ENCODE measurements around the gene TSKU.
A peak's percentile ranks its signal among the peaks of the same experiment; 100 is the strongest.

The TSKU gene

GRCh38 chr11:76830639-76831327 lies 47.6 kb downstream of the TSKU start:
- DNase-seq, result no peak

- DNase-seq, result no peak
Observed at GRCh38 chr11:76831686-76832310, 48.6 kb downstream of the TSKU start.

- DNase-seq, result peak; percentile 16
Observed at GRCh38 chr11:76832361-76832760, 49.2 kb downstream of the TSKU start.

GRCh38 chr11:76834151-76834550 lies 51.0 kb downstream of the TSKU start:
- DNase-seq, result no peak

- DNase-seq, result no peak
Observed at GRCh38 chr11:76835036-76835435, 51.9 kb downstream of the TSKU start.

GRCh38 chr11:76835928-76836612 lies 52.9 kb downstream of the TSKU start:
- DNase-seq, result peak; percentile 38

GRCh38 chr11:76836613-76837291 lies 53.6 kb downstream of the TSKU start:
- no peak for DNase-seq

- DNase-seq, result no peak
Observed at GRCh38 chr11:76837696-76838677, 54.8 kb downstream of the TSKU start.

- peak; percentile 65 for DNase-seq
Observed at GRCh38 chr11:76838678-76839068, 55.5 kb downstream of the TSKU start.

GRCh38 chr11:76839311-76839710 lies 56.2 kb downstream of the TSKU start:
- DNase-seq, result no peak

- no peak for DNase-seq
Observed at GRCh38 chr11:76841923-76842452, 58.8 kb downstream of the TSKU start.

- DNase-seq, result no peak
Observed at GRCh38 chr11:76843907-76844306, 60.8 kb downstream of the TSKU start.

GRCh38 chr11:76844511-76844910 lies 61.4 kb downstream of the TSKU start:
- no peak for DNase-seq

GRCh38 chr11:76845069-76845468 lies 61.9 kb downstream of the TSKU start:
- DNase-seq, result no peak

GRCh38 chr11:76846441-76846840 lies 63.3 kb downstream of the TSKU start:
- no peak for DNase-seq

All from eye (tissue), 1 donor.